NCI-H2029 treated with DMSO at 0.1 percent for 48 hours (cell line): ENCODE data around the gene KERA.

Experiments
- DNase-seq: peaks from one replicate; lab custom pipeline; 2025; lab: John Stamatoyannopoulos, UW

The KERA gene

DNA sequence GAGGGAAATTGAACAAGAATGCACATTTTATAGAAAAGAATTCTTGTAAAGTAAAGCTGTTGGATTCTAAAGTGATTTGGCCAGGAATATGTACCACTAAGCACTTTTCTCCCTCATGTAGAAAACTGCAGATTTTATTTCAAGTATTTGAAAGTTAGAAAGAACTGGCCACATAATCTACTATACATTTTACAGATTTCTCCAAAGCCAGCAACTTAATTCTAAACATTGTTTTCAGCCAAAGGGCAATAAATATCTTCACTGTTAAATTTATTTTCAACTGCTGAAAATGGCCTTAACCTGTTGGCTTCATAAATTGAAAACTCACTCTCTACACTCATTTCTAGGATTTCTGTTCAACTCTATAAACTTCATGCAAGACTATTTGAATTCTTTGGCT lies 15.6 kb upstream of the KERA start:
- DNase-seq, result no peak

DNA sequence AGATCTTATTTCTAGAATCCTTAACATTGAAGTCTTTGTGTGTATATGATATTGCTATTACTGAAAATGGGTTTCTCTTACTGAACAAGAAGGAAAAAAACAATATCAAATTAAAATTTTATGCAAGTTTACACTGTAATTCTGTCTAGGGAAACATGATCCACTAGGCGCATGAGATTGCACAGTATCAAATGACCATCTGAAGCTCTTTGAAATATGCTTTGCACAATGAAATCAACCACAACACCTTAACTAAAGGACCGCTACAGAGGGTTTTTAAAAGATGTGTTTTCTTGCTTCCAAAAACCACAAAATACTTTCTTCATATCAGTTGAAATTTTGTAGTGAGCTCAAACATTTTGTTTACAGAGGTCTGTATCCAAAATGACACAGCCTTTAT lies 15.1 kb upstream of the KERA start:
- DNase-seq, result peak; percentile 27

DNA sequence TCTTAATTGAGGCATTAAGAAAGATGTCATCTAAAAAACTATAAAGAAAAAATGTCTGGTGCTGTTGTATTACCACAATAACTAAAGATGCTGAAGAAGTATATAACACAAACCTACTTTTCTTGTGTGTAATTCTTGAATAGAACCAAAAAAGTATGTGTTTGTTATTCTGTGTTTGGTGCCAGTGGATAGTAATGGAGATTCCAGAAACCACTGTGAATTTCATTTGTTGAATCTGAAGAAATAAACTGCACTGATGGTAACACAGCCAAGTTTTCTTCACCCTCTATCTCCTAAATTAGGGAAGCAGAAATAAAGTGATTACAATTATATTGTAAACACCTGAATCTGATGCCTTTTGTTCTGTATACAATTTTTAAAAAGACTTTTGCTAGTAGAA lies 13.1 kb upstream of the KERA start:
- no peak for DNase-seq

DNA sequence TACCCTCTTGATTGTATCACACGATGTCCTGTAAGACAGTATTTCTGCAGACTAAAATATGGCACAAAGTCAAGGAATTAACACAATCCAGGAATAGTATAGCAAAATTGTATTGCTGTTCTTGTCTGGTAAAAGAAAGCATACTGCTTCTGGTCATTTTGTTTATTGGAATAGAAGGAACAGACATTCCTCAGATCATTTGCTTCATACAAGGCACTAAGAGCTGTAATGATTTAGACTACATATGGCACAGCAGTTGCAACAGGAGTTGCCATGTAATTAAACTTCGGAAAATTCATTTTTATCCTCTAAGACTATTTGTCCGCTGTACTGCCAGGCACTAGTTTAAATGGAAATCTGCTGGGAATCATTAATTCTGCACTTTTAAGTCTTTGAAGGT lies 7.6 kb upstream of the KERA start:
- DNase-seq, result no peak

DNA sequence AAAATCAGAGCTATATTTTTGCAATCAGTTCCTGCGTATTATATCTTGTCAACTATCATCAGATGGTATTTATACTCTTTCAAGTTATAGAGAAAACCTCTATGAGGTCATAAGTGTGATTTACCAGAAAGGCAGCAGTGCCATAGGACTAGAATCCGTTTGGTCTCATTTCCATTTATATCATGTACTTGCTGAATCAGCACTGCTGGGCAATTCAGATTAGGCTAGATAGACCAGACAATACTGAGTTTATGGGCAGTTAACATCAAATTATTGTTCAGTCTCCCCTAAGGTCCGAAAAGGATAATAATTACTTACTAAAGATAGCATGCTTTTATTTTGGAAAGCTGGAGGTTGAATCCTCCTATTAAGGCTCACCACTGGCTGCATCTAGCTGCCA lies 6.8 kb upstream of the KERA start:
- DNase-seq, result no peak

DNA sequence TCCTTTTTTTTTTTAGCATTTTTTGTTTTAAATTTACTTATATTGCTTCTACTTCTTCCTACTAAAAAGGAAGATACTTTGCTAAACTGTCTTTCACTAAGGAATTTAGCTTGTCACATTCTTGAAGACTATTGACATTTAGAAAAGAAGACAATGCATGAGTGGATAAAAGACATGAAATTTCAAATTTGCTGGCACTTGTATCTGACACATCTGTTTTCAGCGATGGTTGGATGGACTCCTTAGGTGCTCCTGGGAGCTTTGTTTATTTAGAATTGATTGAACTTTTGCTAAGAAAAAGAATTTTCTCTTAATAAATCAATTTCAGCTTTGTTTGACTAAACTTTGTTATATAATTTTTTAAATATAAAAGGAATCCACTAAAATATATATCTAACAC lies 3.3 kb upstream of the KERA start:
- no peak for DNase-seq

DNA sequence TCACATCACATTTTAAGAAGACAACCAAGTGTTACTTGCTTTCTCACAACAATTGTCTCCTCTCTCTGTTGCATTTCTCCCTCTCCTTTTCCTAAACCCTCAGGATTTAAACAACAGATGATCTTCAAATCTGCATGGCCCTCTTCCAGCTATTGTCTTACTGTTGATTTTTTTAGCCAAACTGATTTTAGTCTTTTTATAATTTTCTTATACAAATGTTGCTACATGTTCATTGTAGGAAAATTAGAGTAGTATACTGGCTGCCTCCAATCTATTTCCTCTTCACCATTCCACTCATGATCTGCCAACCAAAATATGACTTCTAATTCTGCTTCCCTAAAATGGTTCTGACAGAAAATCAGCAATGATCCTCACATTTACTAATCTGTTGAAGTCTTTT lies 1.4 kb upstream of the KERA start:
- no peak for DNase-seq

DNA sequence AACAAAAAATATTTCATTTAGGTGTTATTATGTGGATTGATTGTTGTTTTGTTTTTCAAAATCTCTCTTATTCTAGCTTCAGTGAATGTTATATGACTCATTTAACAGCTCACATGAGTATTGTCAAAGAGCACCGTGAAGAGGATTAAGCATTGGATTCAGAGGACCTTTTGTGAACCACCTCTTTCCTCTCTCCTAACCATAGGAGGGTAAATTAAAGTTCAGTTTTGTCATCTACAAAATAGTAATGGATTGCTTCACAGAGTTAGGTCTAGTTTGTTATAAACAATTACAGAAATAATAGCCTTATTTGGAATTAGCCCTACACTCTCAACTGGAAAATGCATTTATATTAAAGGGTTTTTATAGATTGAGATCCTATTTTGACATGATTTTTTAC lies 962 bp upstream of the KERA start:
- no peak for DNase-seq

DNA sequence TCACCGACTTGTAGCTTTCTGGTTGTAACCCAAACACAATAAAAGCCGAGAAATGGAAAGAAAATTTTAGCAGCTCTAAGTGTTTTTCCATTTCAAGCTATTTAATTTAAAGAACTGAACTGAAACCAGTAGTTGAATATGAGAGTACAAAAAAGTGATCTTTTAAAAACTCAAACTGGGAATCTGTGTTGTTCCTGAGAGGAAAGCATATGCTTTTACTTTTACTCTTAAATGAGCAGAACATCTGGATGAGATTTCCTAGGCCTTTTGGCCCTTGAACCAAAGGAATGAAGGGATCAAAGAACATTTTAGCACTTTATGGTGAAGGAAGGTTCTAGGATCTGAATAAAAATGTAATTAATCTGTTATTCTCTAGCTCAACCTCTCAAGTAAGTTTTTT lies 1.3 kb downstream of the KERA start:
- DNase-seq, result no peak

DNA sequence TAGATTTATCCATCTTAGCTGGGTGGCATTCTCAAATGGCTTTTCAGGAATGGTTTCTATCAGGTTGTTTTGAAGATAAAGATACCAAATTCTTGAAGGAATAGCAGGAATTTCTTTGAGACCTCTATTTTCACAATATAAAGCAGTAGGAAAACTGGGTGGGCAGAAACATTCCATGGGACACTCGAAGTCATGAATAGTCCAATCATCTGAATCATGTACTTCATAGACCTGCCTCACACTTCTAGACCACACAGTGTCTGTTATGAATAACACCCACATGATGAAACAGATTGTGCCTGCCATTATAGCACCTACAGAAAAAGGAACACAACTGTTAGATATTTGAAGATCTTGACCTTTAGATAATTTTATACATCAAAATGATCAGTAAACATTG lies 1.8 kb downstream of the KERA start:
- no peak for DNase-seq

DNA sequence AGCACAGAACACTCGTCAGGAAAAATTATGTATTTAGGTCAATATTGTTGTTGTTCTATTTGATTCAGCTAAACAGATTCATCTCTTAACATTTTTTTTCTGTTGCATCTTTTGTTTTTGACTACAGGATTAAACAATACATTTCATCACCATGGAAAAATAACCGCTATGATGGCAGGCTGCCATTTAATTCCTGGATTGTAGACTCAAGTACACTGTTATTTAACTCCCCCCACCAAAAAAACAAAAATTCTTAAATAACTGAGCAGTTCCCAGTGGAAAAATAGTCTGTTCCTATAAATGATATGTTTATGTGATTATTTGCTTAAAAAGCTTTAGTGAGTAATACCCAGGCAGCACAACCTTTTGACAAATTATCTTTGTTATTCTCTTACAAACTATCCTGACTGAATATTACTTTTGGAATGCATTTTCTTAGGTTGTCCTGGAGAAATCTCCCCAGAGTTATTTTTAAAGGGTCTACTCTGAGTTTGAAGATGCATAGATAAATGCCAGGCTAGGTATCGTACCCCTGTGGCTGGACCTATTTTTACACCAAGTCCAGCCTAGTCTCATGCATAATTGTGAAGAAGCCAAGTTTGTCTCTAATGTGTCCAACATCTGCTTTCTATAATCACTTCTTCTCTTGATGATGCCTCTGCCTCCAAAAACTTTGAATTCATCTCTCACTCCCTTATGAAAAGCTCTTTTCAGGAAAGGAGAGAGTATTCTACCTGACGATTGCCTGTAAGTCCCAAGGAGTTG lies 3.7 kb downstream of the KERA start:
- peak; percentile 70 for DNase-seq

DNA sequence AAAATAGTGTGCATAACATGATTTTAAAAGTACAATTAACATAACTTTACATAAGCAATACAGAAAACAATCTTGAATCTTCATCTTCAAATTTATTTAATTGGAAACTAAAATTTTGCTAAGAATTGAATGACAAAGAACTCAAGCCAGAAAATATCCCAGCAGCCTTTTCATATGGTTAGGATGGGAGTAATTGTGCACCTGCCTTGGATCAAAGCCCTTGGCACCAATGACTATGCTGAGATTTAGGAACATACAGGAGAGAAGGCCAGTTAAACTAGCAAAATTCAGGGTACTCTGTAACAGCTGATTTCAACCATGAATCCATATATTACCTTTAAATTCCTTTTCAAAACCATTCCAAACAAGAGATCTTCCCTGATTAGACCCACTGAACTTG lies 5.8 kb downstream of the KERA start:
- DNase-seq, result no peak

DNA sequence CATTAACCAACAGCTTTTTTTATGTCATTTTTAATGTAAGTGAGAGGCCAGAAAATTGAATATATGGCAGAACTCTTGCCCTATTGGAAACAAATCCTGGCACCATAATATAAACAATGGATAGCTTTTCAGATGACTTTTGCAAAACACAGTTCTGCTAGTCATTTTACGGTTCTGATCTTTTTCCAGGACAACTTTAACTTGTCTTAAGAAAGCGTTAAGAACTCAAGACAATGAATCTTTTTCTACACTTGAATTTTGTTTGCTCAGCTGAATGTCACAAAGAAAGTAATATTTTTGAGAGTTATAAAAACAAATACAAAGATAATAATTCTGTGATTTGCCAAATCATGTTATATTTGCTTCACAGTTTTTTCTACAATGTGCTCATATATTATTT lies 13.2 kb downstream of the KERA start:
- DNase-seq, result no peak

DNA sequence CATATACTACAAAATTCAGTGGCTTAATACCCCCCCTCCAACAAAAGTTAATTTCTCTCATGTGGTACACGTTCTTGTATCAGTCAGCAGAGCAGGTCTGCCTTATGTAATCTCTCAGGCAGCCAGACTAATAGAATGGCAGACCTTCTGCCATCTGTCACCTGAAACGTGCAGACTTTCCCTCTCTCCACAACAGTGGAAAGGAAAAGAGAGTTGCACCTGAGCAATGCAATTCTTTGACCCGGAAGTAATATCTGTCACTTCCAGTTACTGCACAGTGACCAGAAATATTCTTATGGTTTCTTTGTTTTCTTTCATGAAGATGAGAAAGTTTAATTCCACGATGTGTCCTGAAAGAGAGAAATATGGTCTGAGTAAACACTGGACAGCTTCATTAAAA lies 14.4 kb downstream of the KERA start:
- no peak for DNase-seq

DNA sequence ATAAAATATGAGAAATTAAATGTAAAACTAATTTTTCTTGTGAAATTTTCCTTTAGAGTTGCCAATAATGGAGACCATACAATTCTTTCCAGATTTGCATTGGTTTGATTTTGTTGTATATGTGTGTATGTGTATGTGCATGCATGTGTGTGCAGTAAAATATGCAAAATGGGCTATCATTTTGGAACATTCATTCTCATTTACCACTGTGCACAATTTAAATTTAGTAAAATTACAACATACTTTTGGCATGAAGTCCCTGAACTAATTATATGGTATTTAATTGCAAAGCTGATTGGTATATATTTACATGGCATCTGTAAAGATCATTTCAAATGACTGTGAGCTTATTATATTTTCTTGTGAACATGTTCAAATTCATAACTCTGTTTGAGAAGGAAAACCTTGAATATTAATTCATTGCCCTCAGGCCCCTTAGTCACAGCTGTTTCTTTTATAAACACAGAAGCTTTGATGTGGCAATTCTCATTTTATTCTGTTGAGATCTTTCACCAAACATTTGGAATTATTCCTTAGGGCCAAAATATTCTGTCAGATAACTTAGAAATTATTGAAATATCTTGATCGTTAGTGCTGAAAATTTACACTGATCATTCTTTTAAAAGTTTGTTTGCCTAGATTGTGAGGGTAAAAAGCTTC lies 17.6 kb downstream of the KERA start:
- no peak for DNase-seq

DNA sequence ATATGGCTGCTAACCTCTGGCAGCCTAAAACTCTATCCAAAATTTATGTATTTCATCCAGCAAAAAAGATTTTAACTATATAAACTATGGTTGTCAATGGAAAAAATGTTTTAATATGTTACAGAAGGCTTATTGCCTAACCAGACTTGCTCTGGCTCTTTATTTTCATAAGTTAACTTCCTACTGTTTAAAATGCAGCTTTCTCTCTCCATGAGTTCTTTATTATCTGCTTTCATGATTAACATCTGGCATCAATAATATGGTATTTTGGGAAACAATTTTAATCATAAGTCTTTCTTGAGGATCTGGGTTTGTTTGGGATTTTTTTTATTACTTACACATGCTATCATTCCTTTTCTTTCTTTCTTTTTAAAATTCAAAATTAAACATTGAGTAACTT lies 20.5 kb downstream of the KERA start:
- no peak for DNase-seq

DNA sequence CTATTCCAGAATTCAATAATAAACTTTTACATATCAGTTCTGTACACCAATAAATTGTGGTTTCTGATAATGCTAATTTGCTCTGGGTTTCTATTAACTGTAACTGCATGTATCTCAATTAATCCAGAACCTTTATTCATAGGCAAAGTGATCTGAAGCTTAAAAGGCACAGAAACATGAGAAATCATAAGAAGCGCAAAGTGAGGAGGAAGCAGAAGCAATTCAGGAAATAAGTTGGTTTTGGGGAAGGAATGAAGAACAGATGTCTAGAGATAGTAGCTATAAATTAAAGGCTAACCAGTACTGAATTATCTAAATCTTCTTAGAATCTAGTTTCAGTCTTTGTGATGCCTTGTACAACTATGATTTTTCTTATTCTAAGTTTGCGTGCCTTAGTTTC lies 24.6 kb downstream of the KERA start:
- no peak for DNase-seq

DNA sequence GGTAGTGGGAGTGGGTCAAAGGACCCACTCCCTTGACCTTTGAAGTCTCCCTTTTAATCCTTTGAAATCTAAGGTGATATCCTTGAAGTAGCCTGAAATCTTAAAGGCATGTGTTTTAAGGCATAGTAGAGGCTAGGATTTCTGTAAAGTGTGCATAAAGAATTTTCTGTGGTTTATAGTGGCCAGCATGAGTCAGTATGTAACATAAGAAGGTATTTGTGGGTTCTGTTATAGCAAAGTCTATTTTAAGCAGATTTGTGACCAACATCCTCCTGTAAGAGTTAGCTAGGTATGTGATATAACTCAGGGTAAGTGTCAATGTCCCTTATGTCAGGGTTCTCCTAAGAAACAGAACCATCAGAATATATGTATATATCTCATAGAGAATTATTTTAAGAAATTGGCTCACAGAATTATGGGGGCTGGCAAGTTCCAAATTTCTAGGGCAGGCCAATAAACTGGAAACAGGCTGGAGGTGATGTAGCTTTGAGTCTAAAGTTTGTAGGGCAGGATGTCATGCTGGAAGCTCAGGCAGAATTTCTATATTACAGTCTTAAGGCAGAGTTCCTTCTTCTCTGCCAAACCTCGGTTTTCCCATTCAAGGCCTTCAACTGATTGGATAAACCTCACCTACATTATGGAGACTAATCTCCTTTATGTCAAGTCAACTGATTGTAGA lies 34.4 kb downstream of the KERA start:
- no peak for DNase-seq

DNA sequence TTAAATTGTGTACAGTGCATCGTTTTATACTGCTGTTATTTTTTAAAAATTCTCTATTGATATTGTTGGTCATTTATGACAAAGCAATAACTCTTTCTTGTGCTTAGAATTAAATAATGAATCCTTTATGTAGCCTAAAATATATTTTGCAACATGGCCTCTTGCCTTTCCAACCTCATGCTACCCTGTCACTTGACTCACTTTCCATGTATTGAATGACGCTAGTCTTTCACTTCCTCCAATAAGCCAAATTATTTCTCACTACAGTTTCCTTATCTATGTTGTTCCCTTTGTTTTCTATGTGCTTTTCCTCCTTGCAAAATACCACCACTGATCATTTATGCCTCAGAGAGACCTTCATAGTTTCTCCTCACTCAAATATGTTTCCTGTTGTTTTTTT lies 36.7 kb downstream of the KERA start:
- DNase-seq, result no peak

DNA sequence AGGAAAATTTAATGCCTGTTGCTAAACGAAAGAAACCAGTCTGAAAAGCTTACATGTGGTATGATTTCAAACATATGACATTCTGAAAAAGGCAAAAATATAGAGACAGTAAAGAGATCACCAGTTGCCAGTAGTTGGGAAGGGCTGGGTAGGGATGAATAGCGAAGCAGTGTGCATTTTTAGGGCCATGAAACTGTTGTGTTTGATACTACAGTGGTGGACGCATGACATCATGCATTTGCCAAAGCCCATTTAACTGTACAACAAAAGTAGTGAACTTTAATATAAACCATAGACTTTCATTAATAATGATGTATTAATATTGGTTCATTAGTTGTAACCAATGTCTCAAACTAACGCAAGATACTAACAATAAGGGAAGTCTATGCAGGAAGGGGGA lies 38.4 kb downstream of the KERA start:
- no peak for DNase-seq

DNA sequence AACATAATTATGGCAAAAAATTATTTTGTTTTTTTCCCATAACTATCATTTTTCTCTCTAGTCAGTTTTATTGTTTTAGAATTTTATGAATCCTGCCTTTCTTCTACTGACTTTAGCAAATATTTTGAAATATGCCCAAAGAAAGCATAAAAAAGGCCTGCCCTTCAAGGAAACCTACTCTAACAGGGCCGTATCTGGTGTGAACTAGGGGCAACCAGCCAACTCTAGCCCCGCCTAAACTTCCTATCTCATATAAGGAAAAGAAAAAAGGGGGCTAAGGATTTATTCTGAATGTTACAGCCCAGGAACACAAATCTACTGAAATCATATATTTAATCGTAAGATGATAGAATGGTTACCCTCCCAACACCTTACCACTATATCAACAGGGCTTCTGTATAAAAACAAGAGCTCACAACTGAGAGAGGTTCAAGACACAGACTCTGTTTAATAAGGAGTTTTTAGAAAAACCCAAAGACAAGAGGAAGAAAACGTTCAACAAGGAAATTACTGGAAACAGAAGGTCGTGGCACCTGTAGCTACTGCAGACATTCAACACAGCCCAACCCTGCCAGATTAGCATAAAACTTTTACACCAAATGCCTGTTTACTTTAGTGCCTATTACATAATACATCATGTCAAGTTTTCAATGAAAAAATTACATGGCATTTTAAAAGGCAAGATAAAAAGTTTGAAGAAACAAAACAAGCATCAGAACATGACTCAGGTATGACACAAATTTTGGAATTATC lies 40.1 kb downstream of the KERA start:
- DNase-seq, result no peak

DNA sequence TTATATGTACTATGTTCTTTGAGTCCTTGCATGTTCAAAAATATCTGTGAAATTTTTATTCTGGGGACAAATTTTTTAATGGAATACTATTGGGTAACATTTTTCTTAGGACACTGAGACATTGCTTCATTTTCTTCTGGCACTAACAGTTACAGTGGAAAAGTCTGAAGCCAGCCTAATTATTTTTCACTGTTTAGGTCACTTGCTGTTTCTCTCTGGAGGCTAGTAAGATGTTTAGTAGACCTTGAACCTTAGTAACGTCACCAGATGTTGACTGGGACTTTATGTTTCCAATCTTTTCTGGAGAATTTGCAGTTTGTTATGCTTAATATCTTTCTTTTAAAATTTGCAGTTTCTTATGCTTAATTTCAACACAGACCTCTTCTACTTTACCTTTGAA lies 40.8 kb downstream of the KERA start:
- DNase-seq, result no peak
